GM21360 (cell line): ENCODE results near the gene PTH1R.

Source experiments
- ATAC-seq: cut with Tn5 transposase; IDR thresholded peaks from one replicate; pipeline ENCODE4 v1.9.1; 2021; ENCODE audit warnings: mild to moderate bottlenecking, moderate library complexity; ENCODE audit not compliant: unreplicated experiment

Gene PTH1R

GRCh38 chr3:46863261-46863782 is 14.2 kb upstream of the PTH1R start, which contains the start of gene MYL3:
MYL3 (minus strand) TSS chr3:46863444; CDS start chr3:46863390, 54 bp downstream.
- no peak for ATAC-seq

- ATAC-seq = no peak
These were observed 13.2 kb upstream of the PTH1R start for GRCh38 chr3:46864061-46864881.

- ATAC-seq = no peak
These were observed 12.5 kb upstream of the PTH1R start for GRCh38 chr3:46865031-46865507.

GRCh38 chr3:46865546-46865945 is 12.0 kb upstream of the PTH1R start:
- ATAC-seq = no peak

- no peak for ATAC-seq
These were observed 11.4 kb upstream of the PTH1R start for GRCh38 chr3:46866032-46866595.

- no peak for ATAC-seq
These were observed 10.6 kb upstream of the PTH1R start for GRCh38 chr3:46866720-46867549.

- ATAC-seq = no peak
These were observed 10.0 kb upstream of the PTH1R start for GRCh38 chr3:46867550-46867898.

GRCh38 chr3:46868287-46868686 is 9.2 kb upstream of the PTH1R start:
- ATAC-seq = no peak

- no peak for ATAC-seq
These were observed 8.6 kb upstream of the PTH1R start for GRCh38 chr3:46868948-46869347.

- ATAC-seq = no peak
These were observed 8.1 kb upstream of the PTH1R start for GRCh38 chr3:46869440-46869839.

GRCh38 chr3:46870651-46871050 is 6.9 kb upstream of the PTH1R start:
- no peak for ATAC-seq

GRCh38 chr3:46871222-46871621 is 6.3 kb upstream of the PTH1R start:
- no peak for ATAC-seq

GRCh38 chr3:46873521-46873920 is 4.0 kb upstream of the PTH1R start:
- ATAC-seq = no peak

- ATAC-seq = no peak
These were observed 3.1 kb upstream of the PTH1R start for GRCh38 chr3:46874430-46874829.

- ATAC-seq = no peak
These were observed 2.0 kb upstream of the PTH1R start for GRCh38 chr3:46875560-46875959.

GRCh38 chr3:46876313-46877300 is 914 bp upstream of the PTH1R start:
- ATAC-seq = no peak

- no peak for ATAC-seq
These were observed 1.4 kb downstream of the PTH1R start for GRCh38 chr3:46878781-46879436.

GRCh38 chr3:46880884-46881595 is 3.5 kb downstream of the PTH1R start:
- ATAC-seq = no peak
